ENCODE data around the gene ADAMTS3.

The ADAMTS3 gene

DNA sequence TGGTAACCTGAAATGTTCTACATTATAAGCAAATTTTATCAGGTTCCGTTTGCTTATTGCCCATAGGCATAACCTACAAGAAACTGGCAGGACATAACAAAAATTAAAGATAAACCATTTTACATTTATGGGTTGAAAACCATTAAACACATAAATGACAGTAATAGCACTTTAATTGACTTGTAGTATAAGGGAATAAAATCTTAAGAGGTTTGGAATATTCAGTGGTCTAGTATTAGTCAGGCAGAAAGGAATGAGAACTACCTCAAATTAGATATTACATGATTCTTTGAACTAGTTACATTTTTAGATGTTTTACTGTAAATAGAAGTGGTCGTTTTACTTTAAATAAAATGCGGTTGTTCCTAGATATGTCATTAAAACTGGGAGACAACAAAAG is 111.9 kb downstream of the ADAMTS3 start:
- H3K4me3 ChIP-seq (replicated peaks in 1 of 2; ENCODE audit: low read depth in 2 of 2, low read length in 2 of 2) = no peak overlapping the region
- no peak for DNase-seq (ENCODE audit: low read depth in 2 of 2)

DNA sequence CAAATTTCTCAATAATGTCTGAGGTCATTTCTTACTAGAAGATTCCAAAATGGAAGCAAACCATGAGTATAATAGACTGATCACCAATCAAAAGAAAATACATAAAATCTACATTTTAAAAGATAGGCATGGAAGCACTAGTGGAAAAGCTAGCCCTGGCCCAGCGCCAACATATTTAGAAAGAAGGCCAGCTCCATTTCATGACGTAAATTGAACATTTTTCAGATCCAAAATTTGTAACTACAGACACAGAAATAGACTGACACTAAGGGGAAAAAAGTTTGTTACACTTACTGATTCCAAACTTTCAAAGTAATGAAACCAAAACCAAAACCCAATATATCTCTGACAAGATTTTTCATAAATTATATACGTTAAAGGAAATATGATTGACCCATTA is 117.7 kb downstream of the ADAMTS3 start:
- peak in 1 of 2 donors; percentile 28 for DNase-seq (ENCODE audit: low read depth in 2 of 2)
- TF ChIP-seq, protein P1, sequence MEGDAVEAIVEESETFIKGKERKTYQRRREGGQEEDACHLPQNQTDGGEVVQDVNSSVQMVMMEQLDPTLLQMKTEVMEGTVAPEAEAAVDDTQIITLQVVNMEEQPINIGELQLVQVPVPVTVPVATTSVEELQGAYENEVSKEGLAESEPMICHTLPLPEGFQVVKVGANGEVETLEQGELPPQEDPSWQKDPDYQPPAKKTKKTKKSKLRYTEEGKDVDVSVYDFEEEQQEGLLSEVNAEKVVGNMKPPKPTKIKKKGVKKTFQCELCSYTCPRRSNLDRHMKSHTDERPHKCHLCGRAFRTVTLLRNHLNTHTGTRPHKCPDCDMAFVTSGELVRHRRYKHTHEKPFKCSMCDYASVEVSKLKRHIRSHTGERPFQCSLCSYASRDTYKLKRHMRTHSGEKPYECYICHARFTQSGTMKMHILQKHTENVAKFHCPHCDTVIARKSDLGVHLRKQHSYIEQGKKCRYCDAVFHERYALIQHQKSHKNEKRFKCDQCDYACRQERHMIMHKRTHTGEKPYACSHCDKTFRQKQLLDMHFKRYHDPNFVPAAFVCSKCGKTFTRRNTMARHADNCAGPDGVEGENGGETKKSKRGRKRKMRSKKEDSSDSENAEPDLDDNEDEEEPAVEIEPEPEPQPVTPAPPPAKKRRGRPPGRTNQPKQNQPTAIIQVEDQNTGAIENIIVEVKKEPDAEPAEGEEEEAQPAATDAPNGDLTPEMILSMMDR (IDR thresholded peaks at IDR 0.05; ENCODE audit: low read depth, low read length) = no peak
- H3K4me3 ChIP-seq (replicated peaks in 1 of 2; ENCODE audit: low read depth in 2 of 2, low read length in 2 of 2) = no peak overlapping the region

More for the DNA sequence above, 111.9 kb downstream of the ADAMTS3 start:
- TF ChIP-seq, protein P1 (IDR thresholded peaks at IDR 0.05; ENCODE audit: low read depth, low read length) = no peak

DNA sequence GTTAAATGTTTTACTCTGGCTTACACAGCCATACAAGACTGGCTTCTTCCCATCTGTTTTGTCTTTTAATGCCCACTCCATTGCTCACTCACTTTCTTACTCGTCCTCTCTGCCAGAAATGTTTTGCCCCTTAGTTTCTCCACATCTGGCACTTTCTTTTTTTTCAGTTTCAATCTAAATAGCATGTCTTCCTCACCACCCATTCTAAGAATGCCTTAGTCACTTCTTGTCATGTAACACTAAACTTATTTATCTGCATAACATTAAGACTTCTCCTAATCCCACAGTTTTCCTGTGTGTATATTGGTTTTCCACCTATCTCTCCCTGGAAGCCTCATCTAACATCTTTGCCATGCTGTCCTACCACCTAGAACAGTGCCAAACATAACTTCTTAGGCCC is 119.3 kb downstream of the ADAMTS3 start:
- peak in 1 of 2 donors; percentile 8 for DNase-seq (ENCODE audit: low read depth in 2 of 2)
- H3K4me3 ChIP-seq (replicated peaks in 1 of 2; ENCODE audit: low read depth in 2 of 2, low read length in 2 of 2) = no peak overlapping the region
- TF ChIP-seq, protein P1 (IDR thresholded peaks at IDR 0.05; ENCODE audit: low read depth, low read length) = no peak

DNA sequence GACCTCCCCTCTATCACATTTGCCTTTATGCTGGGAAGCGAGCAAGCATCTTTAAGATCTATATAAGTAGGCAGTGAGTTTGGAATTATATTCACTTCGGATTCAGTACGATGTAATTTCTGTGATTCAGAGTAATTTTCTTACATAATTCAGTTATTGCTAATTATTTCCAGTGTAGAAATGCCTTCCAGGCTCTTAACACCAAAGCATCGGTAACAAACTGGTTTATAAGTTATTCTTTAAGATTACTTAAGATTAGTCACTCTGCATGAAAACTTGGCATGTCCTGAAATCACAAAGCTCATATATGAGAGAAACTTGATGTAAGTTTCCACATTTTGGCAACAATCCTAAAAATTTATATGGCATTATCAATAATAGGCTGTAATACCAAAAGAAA is 120.8 kb downstream of the ADAMTS3 start:
- H3K4me3 ChIP-seq (replicated peaks in 1 of 2; ENCODE audit: low read depth in 2 of 2, low read length in 2 of 2) = no peak overlapping the region
- no peak for DNase-seq (ENCODE audit: low read depth in 2 of 2)
- TF ChIP-seq, protein P1 (IDR thresholded peaks at IDR 0.05; ENCODE audit: low read depth, low read length) = no peak

DNA sequence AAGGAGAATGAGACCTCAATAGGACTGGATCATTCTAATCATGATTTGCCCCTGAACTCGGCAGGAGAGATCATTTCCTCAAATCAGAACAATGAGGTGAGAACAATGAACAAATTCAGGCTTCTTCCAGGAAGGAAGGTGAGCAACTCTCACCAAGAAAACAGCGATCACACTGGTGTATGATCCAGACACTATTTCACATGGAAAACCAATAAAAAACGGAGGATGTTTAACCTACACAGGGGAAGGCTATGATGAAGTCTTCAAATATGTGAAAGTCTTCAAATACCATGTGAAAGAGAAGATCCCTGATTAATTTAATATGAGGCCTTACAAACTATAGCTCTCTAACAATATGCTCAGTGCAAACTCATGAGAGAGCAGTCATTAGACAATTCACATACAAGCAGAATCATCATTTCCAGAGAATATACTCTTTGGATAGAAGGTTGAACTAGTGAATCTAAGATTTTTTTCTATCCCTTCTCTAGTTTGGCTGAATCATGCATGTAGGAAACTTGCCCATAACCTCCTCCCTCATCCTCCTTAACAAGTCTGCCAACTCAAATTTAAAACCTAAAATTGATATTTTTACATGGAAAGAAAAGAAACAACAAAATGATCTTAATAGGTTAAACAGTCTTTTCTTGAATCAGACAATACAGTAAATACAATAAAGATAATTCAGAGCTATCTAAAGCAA is 122.5 kb downstream of the ADAMTS3 start:
- DNase-seq (ENCODE audit: low read depth in 2 of 2) = peak in 1 of 2 donors; percentile 16
- H3K4me3 ChIP-seq (replicated peaks in 1 of 2; ENCODE audit: low read depth in 2 of 2, low read length in 2 of 2) = no peak overlapping the region
- TF ChIP-seq, protein P1 (IDR thresholded peaks at IDR 0.05; ENCODE audit: low read depth, low read length) = no peak

DNA sequence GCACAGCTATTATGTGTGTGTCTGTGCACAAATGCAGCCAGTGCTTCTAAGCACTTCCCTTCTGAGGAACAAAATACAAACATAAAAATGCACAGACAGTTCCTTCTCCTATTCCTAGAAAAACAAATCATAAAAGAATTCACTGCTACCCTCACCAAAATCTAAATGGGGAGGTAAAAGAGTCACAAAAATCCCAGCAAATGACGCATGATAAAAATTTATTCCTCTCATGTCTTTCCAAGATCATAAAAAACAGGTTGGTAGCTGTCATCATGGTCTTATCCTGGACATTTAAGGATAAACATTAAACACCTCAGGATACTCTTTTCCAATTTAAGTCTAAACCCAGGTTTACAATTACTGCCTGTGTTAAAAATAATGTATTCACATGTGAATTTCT is 124.9 kb downstream of the ADAMTS3 start:
- DNase-seq (ENCODE audit: low read depth in 2 of 2) = no peak
- no peak overlapping the region for H3K4me3 ChIP-seq (replicated peaks in 1 of 2; ENCODE audit: low read depth in 2 of 2, low read length in 2 of 2)
- TF ChIP-seq, protein P1 (IDR thresholded peaks at IDR 0.05; ENCODE audit: low read depth, low read length) = no peak

DNA sequence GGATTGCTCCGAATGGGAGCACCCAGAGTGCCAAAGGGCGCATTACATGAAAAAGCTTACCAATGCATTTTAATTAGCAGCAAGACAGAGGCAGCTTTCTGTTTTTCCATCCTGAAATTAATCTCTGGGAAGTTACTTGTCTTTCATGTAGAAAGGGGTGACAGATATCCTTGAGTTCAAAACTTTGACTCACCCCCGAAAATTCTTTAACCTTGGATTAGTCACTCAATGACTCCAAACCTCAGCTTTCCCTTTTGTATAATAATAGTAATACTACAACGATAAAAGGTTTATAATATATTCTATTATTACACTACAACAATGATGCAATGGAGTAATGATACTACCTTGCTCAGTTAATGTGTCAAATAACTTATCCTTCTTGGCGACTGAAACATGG is 126.3 kb downstream of the ADAMTS3 start:
- TF ChIP-seq, protein P1 (IDR thresholded peaks at IDR 0.05; ENCODE audit: low read depth, low read length) = no peak
- peak in 1 of 2 donors; percentile 22 for DNase-seq (ENCODE audit: low read depth in 2 of 2)

More for the DNA sequence above, 126.3 kb downstream of the ADAMTS3 start:
- no peak overlapping the region for H3K4me3 ChIP-seq (replicated peaks in 1 of 2; ENCODE audit: low read depth in 2 of 2, low read length in 2 of 2)
